GM18858 (cell line): Measurements from ENCODE around the gene KXD1.
A peak's percentile ranks its signal among the peaks of the same experiment; 100 is the strongest.
"Not testable (repeated sequence)": the region's sequence is repeated elsewhere in the genome, so short reads cannot be mapped to it uniquely, and the experiment has no call there.

Experiments
- ATAC-seq: cut with Tn5 transposase; IDR thresholded peaks from one replicate; pipeline ENCODE4 v1.9.1; 2021; ENCODE audit not compliant: unreplicated experiment

The KXD1 gene

GRCh38 chr19:18533058-18533457 is 24.6 kb upstream of the KXD1 start:
- no peak for ATAC-seq

DNA sequence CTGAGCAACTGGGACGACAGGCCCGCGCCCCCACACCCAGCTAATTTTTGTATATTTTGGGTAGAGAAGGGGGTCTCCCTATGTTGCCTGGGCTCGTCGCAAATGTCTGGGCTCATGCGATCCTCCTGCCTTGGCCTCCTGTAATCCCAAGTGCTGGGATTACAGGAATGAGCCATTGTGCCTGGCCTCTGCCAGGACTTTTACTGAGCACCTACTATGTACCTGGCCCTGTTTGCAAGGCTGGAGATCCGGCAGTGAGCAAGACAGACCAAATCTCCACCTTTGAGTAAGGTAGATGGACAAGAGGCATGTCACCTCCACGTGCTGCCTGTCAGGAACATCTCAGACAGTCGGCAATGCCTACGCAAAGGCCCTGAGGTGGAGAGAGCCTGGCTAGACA is 21.2 kb upstream of the KXD1 start:
- ATAC-seq = no peak

DNA sequence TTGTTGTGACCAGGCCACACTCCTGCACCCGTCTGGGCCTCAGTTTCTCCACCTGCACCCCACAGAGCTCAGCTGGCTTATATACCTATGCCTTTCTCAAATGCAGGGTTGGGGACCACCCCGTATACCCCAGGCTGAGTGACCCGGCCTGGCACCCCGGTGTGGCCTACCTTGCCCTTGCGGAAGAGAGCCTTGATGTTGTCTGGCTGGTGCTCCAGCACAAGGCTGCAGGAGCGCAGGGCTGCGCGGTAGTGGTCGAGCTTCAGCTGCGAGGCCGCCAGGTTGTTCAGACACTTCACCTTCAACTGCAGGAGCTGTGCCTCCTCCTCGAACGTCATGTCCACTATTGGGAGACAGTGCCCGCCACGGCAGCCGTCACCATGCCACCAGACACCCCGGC is 20.2 kb upstream of the KXD1 start:
- no peak for ATAC-seq

GRCh38 chr19:18538115-18538514 is 19.6 kb upstream of the KXD1 start:
- ATAC-seq = no peak

DNA sequence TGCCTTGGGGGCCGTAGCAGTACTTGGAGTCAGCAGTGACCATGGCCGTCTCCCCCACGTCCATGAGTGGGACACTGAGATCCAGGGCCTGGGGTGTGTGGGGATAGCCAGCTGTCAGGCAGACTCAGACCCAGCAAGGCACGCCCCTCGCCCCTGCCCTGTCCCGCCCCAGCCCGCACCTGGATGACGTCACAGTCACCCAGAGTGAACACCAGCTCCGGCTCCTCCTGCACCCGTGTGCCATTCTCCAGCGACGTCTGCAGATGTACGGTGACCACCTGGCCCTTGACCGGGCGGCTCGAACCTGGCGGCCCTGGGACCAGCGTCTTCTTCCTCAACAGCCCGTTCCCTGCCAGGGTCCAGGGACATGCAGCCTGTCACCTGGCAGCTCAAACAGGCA is 18.3 kb upstream of the KXD1 start:
- ATAC-seq = no peak

- ATAC-seq = not testable (repeated sequence)
Measured at GRCh38 chr19:18540200-18540599, 17.5 kb upstream of the KXD1 start.

- ATAC-seq = no peak
Measured at GRCh38 chr19:18541258-18541991, 16.2 kb upstream of the KXD1 start.

GRCh38 chr19:18541992-18542940 is 15.4 kb upstream of the KXD1 start:
- ATAC-seq = no peak

DNA sequence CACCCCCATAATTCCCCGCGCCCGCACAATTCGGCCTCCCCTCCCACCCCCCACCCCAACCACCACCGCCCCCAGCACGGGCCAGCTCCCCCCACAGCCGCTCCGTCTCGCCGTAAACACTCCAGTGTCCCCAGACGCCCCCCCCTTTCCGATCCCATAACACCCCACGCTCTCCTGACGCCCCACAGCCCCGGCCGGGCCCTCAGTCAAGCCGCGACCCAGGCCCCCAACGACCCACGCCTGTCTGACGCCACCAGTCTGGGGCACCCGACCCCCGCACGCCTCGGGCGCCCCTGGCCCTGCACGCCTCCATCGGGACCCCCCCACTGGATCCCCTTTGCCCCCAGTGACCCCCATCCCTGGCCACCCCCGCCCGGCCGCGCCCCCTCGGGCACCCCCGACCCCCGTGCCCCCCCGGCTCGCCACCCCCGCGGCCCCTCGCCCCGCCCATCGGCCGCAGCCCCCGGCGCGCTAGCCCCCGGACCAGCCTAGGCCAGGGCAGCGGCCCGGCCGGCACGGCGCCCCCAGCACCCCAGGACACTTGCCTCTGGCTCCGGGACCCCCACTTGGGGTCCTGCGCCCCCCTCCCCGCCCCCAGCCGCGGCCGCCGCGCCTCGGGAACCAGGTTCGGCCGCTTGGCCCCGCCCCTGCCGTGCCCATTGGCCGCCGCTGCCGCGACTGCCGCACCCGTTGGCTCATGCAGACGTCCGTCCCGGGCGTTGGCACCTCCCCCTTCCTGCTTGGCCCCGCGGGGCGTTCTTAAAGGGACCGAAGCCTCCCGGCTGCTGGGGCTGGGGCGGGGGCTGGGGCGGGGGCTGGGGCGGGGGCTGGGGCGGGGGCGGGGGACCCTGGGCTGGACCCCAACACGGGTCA is 14.5 kb upstream of the KXD1 start, which contains the start of gene FKBP8:
FKBP8 (minus strand) TSS at position 633 of the 873 bp plus-strand sequence. CDS start 1,603 bp downstream, outside the sequence.
- ATAC-seq = peak; percentile 80

GRCh38 chr19:18543814-18544475 is 13.7 kb upstream of the KXD1 start:
- ATAC-seq = peak; percentile 31

DNA sequence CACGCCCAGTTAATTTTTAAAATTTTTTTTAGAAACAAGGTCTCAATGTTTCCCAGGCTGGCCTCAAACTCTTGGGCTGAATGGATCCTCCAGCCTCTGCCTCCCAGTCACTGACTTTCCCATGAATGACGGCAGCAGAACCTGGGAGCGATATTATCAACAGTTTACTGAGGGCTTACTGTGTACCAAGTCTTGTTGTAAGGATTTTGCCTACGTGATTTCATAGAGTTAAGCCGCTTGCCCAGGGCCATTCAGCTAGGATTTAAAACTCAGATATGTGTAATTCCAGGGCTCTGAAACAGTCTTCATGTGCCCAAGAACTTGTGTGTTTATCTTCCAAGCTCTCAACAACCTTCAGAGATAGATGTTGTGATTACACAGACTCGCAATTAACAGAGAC is 6.0 kb upstream of the KXD1 start:
- ATAC-seq = no peak

- ATAC-seq = no peak
Measured at GRCh38 chr19:18558202-18558555, 509 bp downstream of the KXD1 start.

DNA sequence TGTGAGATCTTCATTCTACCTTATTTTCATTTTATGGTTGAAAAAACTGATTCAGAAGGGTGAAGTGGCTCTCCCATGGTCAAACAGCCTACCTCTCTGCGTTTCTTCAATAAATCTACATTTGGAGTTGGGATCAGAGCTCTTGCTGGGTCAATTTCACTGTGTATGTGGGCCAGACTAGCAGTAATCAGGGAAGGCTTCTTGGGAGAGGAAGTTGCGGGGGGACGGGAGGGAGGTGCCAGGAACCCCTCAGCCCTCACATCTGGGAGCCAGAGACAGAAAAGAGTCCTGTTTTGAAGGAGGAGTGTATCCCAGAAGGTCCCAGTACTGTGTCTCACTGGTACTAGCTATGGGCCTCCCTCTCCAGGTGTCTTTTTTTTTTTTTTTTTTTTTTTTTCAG is 934 bp downstream of the KXD1 start:
- no peak for ATAC-seq

GRCh38 chr19:18559685-18560084 is 2.0 kb downstream of the KXD1 start:
- no peak for ATAC-seq

- ATAC-seq = no peak
Measured at GRCh38 chr19:18562086-18562485, 4.4 kb downstream of the KXD1 start.

GRCh38 chr19:18566953-18567352 is 9.3 kb downstream of the KXD1 start:
- no peak for ATAC-seq

DNA sequence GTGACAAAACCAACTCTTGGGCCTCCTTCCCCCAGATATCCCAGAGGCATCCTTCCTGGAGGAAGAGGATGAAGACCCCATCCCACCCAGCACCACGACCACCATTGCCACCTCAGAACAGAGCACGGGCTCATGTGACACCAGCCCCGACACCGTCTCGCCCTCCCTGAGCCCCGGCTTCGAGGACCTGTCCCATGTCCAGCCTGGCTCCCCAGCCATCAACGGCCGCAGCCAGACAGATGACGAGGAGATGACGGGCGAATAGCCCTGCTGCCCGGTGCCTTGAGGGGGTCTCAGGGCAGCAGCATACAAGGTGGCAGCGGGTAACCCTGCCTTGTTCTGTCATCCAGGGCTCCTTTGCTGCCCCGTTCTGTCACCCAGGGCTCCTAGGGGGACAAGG is 10.7 kb downstream of the KXD1 start:
- no peak for ATAC-seq

GRCh38 chr19:18571564-18572344 is 14.1 kb downstream of the KXD1 start, which contains the start of gene UBA52:
Gene UBA52, plus strand, starts transcription at chr19:18571857. Its CDS starts 1,444 bp downstream, at chr19:18573301.
- peak; percentile 85 for ATAC-seq

- no peak for ATAC-seq
Measured at GRCh38 chr19:18574691-18575291, 17.1 kb downstream of the KXD1 start.
